Activated naive CD4-positive, alpha-beta T cell treated with anti-CD3 and anti-CD28 coated beads for 36 hours (primary cell): ENCODE data around the gene MCAT. TPM values are rescaled to one million over a fixed set of nuclear protein-coding genes. Genes with fewer than 3 reads are reported as not detected.
"Not testable (repeated sequence)": the region's sequence is repeated elsewhere in the genome, so short reads cannot be mapped to it uniquely, and the experiment has no call there.

Source experiments
- CTCF ChIA-PET: fragments of 350-600 bp; sonication (Branson Sonifier 250); formaldehyde crosslinking; loops from one replicate; lab custom pipeline; 2021; ENCODE audit warnings: antibody characterized with exemption; lab: Charles Lee
- DNase-seq: peaks from one replicate; pipeline ENCODE4 v3.0.0-alpha.2; 2020
- H3K27ac Mint-ChIP-seq: one replicate; pipeline ENCODE4 v1.8.0; 2021; ENCODE audit warnings: mild to moderate bottlenecking, mixed read lengths
- H3K27me3 Mint-ChIP-seq: one replicate; pipeline ENCODE4 v1.8.0; 2021; ENCODE audit warnings: low read depth, mixed read lengths
- H3K36me3 Mint-ChIP-seq: one replicate; pipeline ENCODE4 v1.8.0; 2021; ENCODE audit warnings: low read depth, mixed read lengths
- H3K4me1 Mint-ChIP-seq: one replicate; pipeline ENCODE4 v1.8.0; 2021; ENCODE audit warnings: low read depth, mixed read lengths
- H3K4me3 Mint-ChIP-seq: one replicate; pipeline ENCODE4 v1.8.0; 2021; ENCODE audit warnings: mild to moderate bottlenecking, moderate library complexity, mixed read lengths
- H3K9me3 Mint-ChIP-seq: one replicate; pipeline ENCODE4 v1.8.0; 2021; ENCODE audit warnings: mixed read lengths
- intact Hi-C: fragments of 100-400 bp; cut with micrococcal nuclease; formaldehyde crosslinking; loops from one replicate; pipeline ENCODE4 v1.15.1; 2023
- total RNA-seq, 2 experiments: library from RNA; stranded (reverse); gene quantifications; one replicate each; pipeline ENCODE4 v1.2.3, GENCODE V29; 2021

MCAT gene
- total RNA-seq, 2 experiments from 2014 or later, result 10.0 to 10.5 TPM

DNA sequence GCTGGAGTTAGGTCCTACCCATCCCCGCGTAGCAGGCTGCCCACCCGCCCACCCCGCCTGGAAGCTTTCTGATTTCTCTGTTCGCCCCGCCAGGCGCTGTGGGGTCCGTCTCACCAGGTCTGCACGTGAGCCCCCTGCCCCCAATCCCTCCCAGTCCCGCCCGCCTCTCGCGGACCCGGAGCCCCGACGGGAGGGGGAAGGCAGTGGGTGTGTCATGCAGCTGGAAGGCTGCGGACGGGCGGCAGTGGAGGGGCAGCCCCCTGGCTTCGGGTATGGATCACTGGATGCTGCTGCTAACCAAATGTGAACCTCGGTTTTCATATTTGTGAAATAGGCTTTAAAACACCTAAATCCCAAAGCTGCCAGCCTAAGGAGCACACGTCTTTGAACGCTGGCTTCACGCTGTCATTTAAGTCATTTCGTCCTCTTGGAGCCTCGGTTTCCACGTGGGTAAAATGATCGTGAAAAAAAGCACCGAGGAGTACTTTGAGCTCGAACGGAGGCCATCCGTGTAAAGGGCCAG, 33.2 kb downstream of the MCAT start:
- intact Hi-C loops, result loop anchor here (2.0 kb wide), 2 partner anchors 43 to 77 kb away; partner anchors contain the start of gene TTLL12
- H3K27me3 Mint-ChIP-seq, result peaks cover 3% of the 10 kb centered on the region
- no peak for DNase-seq
- peaks cover 5% of the 10 kb centered on the region for H3K4me1 Mint-ChIP-seq
- H3K36me3 Mint-ChIP-seq, result no peaks in the 10 kb centered on the region
- CTCF ChIA-PET, result no interaction called here
- no peak overlapping the region for H3K27ac Mint-ChIP-seq
- peak overlapping the region; percentile 69 for H3K4me3 Mint-ChIP-seq
- H3K9me3 Mint-ChIP-seq, result no peaks in the 10 kb centered on the region

DNA sequence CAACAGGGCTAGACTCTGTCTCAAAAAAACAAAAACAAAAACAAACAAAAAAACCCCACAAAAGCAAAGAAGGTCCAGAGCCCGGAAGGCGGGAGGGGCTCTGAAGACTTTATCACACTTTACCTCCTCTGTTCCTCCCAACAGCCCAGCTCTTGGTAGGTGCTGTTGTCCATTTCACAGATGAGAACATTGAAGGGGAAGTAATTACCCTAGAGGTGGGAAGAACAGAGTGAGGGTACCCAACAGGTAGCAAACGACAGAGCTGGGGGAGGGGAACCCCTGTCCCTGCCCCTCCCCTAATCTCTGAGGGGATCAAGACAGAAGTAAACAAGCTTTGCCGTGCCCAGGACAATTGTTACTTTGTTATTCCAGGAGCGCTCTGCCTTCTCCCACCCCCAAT, 33.7 kb downstream of the MCAT start:
- Mint-ChIP-seq H3K27me3 (peaks cover 3% of the 10 kb centered on the region), H3K9me3 (no peaks in the 10 kb centered on the region), H3K27ac (no peak overlapping the region), H3K36me3 (no peaks in the 10 kb centered on the region), H3K4me3 (no peak overlapping the region), H3K4me1 (peaks cover 5% of the 10 kb centered on the region)
- CTCF ChIA-PET, result no interaction called here
- DNase-seq, result no peak
- intact Hi-C loops, result no loop called here

DNA sequence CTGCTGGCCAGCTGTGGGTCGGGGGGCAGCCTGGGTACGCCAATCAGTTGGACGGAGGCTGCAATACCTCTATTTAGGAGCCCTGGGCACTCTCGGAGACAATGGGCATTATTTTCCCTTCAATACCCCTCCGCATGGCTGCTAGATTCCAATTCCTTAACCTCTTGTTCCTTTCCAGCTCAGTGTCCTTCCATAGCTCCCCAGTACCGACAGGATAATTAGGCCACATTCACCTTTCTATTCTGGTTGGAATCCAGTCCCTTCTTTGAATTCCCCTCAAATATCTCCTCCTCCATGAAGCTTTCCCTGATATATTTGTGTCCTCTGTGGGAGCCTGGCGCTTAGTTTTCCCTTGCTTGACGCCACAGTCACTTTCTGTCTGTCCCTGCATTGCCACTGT, 36.9 kb downstream of the MCAT start:
- Mint-ChIP-seq H3K27me3 (peaks cover 3% of the 10 kb centered on the region), H3K9me3 (no peaks in the 10 kb centered on the region), H3K4me1 (peaks cover 8% of the 10 kb centered on the region), H3K4me3 (no peak overlapping the region), H3K36me3 (no peaks in the 10 kb centered on the region), H3K27ac (no peak overlapping the region)
- DNase-seq, result no peak
- CTCF ChIA-PET, result interaction anchor here (0.6 kb wide), 1 partner anchor 908 kb away, joined by 5 read pairs; no protein-coding TSS in a partner anchor
- intact Hi-C loops, result no loop called here

DNA sequence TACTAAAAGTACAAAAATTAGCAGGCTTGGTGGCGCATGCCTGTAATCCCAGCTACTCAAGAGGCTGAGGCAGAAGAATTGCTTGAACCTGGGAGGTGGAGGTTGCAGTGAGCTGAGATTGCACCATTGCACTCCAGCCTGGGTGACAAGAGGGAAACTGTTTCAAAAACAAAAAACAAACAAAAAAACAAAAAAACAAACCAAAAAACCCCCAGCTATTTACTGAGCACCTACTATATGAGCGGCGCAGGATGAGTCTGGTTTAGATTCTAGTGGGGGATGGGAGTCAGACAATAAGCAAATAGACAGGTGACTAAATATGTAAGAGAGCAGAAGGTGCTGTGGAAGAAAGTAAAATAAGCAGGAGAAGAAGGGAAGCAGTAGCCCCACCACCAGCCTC, 38.2 kb downstream of the MCAT start:
- not testable (repeated sequence) for H3K36me3 Mint-ChIP-seq, H3K27ac Mint-ChIP-seq

DNA sequence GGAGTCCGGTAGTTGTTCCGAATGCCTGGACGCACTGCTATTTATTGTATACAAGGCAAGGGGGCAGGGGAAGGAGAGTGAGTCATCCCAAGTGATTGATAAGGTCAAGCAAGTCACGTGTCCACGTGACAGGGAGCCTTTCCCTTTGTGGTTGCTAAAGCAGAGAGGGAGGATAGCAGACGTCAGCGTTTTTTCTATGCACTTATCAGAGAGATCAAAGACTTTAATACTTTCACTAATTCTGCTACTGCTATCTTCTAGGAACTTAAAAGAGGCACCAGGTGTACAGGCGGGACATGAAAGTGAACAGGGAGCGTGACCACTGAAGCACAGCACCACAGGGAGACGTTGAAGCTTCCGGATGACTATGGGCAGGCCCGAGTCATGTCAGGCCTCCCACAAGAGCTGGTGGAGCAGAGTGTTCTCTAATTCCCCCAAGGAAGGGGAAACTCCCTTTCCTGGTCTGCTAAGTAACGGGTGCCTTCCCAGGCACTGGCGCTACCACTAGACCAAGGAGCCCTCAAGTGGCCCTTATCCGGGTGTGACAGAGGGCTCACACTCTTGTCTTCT, 39.1 kb downstream of the MCAT start:
- DNase-seq, result peak; percentile 43
- H3K27ac Mint-ChIP-seq, result peak overlapping the region; percentile 51
- CTCF ChIA-PET, result interaction anchor here (1.2 kb wide), 1 partner anchor 14 kb away, joined by 3 read pairs; no protein-coding TSS in a partner anchor
- H3K27me3 Mint-ChIP-seq, intact Hi-C loops, H3K4me1 Mint-ChIP-seq, H3K4me3 Mint-ChIP-seq, H3K9me3 Mint-ChIP-seq, H3K36me3 Mint-ChIP-seq: not testable (repeated sequence)

More for the DNA sequence above, 38.2 kb downstream of the MCAT start:
- intact Hi-C loops, H3K9me3 Mint-ChIP-seq, H3K4me3 Mint-ChIP-seq, DNase-seq, H3K27me3 Mint-ChIP-seq, H3K4me1 Mint-ChIP-seq: not testable (repeated sequence)
- CTCF ChIA-PET, result interaction anchor here (1.2 kb wide), 1 partner anchor 15 kb away, joined by 3 read pairs; no protein-coding TSS in a partner anchor

DNA sequence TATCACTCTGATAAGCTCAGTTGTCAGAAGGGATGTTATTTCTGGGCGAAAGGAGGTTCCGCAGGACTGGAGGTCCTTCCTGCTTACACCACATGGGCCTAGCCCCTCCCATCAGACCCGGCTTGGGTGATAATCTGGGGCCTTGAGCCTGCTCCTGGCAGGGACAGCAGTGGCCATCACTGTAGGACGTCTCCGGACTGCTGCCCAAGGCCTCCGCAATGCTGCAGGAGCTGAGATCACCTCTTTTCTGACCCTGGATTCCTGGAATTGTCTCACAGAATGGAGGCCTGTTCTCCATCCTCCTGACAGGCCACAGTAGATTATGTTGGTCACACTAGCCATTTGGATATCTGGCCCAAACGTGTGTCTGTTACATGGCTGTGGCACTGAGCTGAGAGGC, 41.9 kb downstream of the MCAT start:
- H3K27ac Mint-ChIP-seq, result no peak overlapping the region
- intact Hi-C loops, result no loop called here
- no peak for DNase-seq
- no peaks in the 10 kb centered on the region for H3K27me3 Mint-ChIP-seq
- H3K4me1 Mint-ChIP-seq, result peaks cover 5% of the 10 kb centered on the region
- no peak overlapping the region for H3K4me3 Mint-ChIP-seq
- peaks cover 1% of the 10 kb centered on the region for H3K9me3 Mint-ChIP-seq
- CTCF ChIA-PET, result no interaction called here
- H3K36me3 Mint-ChIP-seq, result no peaks in the 10 kb centered on the region

DNA sequence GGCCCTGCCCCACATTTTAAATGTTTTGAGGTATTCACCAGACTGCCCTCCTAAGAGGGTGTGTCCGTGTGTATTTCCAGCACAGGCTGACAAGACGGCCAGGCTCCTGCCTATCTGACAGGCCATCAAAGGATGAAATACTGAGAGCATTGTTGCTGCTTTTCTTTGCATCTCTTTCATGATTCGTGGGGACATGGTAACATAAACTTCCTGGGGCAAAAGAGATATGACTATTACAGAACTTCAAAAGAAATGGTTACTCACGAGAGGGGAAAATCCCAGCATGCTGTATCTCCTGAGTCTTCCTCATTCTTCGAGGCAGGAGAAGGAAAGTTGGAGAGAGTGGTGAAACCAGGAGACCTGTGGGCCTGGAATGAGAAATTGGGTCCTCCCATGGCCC, 43.0 kb downstream of the MCAT start:
- H3K9me3 Mint-ChIP-seq, result peaks cover 7% of the 10 kb centered on the region
- peaks cover 3% of the 10 kb centered on the region for H3K36me3 Mint-ChIP-seq
- H3K27me3 Mint-ChIP-seq, result no peaks in the 10 kb centered on the region
- CTCF ChIA-PET, result interaction anchor here (0.7 kb wide), 1 partner anchor 11 kb away, joined by 3 read pairs; no protein-coding TSS in a partner anchor
- H3K4me3 Mint-ChIP-seq, result no peak overlapping the region
- DNase-seq, result no peak
- H3K27ac Mint-ChIP-seq, result no peak overlapping the region
- H3K4me1 Mint-ChIP-seq, result peaks cover 5% of the 10 kb centered on the region
- intact Hi-C loops, result no loop called here

DNA sequence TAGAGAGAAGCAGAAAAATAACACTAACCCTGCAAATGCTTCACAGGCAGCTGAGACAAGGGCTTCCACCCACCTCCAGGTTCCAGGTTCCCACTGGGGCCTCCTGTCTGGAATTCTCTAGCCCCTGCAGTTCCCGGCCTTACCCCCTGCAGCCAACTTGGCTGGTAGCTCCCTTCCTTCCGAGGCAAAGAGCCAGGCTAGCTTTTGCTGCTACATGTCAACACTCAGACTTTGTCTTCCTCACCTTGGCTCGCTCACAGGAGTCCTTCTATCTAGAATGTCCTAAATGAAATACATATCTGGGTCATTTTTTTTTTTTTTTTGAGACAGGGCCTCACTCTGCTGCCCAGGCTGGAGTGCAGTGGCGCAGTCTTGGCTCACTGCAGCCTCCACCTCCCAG, 44.1 kb downstream of the MCAT start:
- DNase-seq, result no peak
- H3K9me3 Mint-ChIP-seq, result peaks cover 7% of the 10 kb centered on the region
- no peak overlapping the region for H3K27ac Mint-ChIP-seq
- CTCF ChIA-PET, result interaction anchor here (0.6 to 1.7 kb wide), 3 partner anchors 18 to 39 kb away, joined by 3 to 4 read pairs (median 4); no protein-coding TSS in a partner anchor
- no peak overlapping the region for H3K4me3 Mint-ChIP-seq
- no peaks in the 10 kb centered on the region for H3K27me3 Mint-ChIP-seq
- intact Hi-C loops, result no loop called here
- peaks cover 3% of the 10 kb centered on the region for H3K36me3 Mint-ChIP-seq
- H3K4me1 Mint-ChIP-seq, result peaks cover 5% of the 10 kb centered on the region

DNA sequence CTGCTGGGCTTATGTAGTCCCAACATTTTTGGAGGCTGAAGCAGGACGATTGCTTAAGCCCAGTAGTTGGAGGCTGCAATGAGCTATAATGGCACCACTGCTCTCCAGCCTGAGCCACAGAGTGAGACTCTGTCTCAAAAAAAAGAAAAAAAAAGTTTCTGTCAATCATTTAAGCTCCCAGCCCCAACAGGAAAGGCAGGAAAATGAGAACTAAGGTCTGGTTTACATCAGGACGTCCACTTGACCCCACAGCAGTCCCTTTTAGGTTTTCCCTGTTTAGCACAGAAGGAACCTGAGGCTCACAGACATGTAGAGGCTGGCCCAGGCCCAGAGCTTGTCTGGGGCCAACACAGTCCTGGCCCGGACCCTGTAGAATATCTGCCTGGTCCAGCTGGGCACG, 44.8 kb downstream of the MCAT start:
- Mint-ChIP-seq H3K4me3 (no peak overlapping the region), H3K27me3 (no peaks in the 10 kb centered on the region), H3K36me3 (peaks cover 3% of the 10 kb centered on the region), H3K4me1 (no peaks in the 10 kb centered on the region), H3K27ac (no peak overlapping the region), H3K9me3 (peaks cover 7% of the 10 kb centered on the region)
- CTCF ChIA-PET, result interaction anchor here (1.3 to 1.7 kb wide), 2 partner anchors 38 to 39 kb away, joined by 4 read pairs; no protein-coding TSS in a partner anchor
- DNase-seq, result no peak
- intact Hi-C loops, result no loop called here

DNA sequence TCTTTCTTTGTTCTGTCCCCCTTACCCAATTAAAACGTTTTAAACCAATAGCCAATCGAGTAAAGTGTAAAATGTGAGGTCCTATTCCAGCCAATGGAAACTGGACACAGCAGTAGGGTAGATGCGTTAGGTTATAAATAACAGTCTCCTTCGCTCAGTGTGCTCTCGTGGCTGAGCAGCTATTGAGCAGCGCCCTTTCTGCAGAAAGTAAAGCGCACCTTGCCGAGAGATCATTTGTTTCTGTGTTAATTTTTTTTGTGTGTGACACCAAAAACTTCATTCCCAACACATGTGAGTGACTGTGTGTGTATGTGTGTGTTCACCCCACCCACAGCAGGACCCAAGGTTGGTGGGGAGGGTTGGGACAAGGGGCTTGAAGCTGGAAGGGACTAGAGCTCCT, 46.8 kb downstream of the MCAT start:
- CTCF ChIA-PET, result interaction anchor here (0.6 kb wide), 1 partner anchor 31 kb away, joined by 3 read pairs; no protein-coding TSS in a partner anchor
- intact Hi-C loops, result no loop called here
- H3K27me3 Mint-ChIP-seq, result no peaks in the 10 kb centered on the region
- peaks cover 3% of the 10 kb centered on the region for H3K36me3 Mint-ChIP-seq
- peaks cover 7% of the 10 kb centered on the region for H3K9me3 Mint-ChIP-seq
- no peak overlapping the region for H3K27ac Mint-ChIP-seq
- H3K4me1 Mint-ChIP-seq, result no peaks in the 10 kb centered on the region
- DNase-seq, result no peak
- H3K4me3 Mint-ChIP-seq, result no peak overlapping the region

DNA sequence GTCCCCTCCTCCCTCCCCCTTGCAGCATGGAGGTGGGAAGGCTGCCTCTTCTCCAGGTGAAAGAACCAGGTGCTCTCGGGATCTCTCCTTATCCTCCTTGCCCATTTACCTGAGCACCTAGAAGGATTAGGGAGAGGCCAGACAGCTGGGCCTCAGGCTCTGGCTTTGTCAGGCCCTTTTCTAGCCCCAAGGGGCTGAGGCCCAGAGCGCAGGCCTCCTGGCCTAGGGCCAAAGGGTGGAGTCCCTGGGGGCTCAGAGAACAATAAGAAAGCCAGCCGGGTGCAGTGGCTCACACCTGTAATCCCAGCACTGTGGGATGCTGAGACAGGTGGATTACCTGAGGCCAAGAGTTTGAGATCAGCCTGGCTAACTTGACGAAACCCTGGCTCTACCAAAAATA, 48.6 kb downstream of the MCAT start:
- H3K9me3 Mint-ChIP-seq, result peaks cover 7% of the 10 kb centered on the region
- intact Hi-C loops, result loop anchor here (5.0 kb wide), 1 partner anchor 432 kb away; no protein-coding TSS in a partner anchor
- H3K4me1 Mint-ChIP-seq, result peaks cover under 1% of the 10 kb centered on the region
- CTCF ChIA-PET, result no interaction called here
- no peak overlapping the region for H3K4me3 Mint-ChIP-seq
- H3K27me3 Mint-ChIP-seq, result no peaks in the 10 kb centered on the region
- no peak overlapping the region for H3K27ac Mint-ChIP-seq
- H3K36me3 Mint-ChIP-seq, result peaks cover 3% of the 10 kb centered on the region
- no peak for DNase-seq

DNA sequence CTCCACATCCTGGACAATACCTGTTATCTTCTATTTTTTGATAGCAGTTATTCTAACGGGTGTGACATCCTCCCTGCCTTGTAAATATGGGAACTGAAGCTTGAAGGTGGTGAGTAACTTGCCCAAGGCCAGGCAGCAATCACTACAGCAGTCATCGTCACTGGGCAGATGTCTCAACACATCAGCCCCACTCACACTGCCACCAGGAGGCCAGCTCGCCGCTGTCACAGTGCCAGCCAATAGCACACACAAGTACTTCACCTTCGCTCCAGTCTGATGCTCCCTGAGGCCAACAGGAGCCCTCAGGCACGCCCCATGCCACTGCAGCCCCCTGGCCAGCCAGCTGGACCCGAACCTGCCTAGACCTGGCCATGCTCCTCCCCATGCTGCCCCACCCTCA, 49.1 kb downstream of the MCAT start:
- no peaks in the 10 kb centered on the region for H3K27me3 Mint-ChIP-seq
- intact Hi-C loops, result loop anchor here (5.0 kb wide), 1 partner anchor 432 kb away; no protein-coding TSS in a partner anchor
- peaks cover 3% of the 10 kb centered on the region for H3K4me1 Mint-ChIP-seq
- no peak overlapping the region for H3K4me3 Mint-ChIP-seq
- no peak for DNase-seq
- H3K36me3 Mint-ChIP-seq, result peaks cover 3% of the 10 kb centered on the region
- CTCF ChIA-PET, result no interaction called here
- no peak overlapping the region for H3K27ac Mint-ChIP-seq
- peaks cover 7% of the 10 kb centered on the region for H3K9me3 Mint-ChIP-seq

DNA sequence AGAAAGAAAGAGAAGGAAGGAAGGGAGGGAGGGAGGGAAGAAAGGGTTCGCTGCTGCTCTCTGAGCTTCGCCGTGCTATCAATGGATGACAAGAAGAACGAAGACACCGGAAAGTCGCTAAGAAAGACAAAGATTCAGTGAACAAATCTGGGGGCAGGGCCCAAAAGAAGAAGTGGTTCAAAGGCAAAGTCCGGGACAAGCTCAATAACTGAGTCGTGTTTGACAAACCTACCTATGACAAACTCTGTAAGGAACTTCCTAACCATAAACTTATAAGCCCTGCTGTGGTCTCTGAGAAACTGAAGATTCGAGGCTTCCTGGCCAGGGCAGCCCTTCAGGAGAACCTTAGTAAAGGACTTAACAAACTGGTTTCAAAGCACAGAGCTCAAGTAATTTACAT, 51.1 kb downstream of the MCAT start:
- no peak for DNase-seq
- H3K4me1 Mint-ChIP-seq, result peaks cover 8% of the 10 kb centered on the region
- peaks cover 7% of the 10 kb centered on the region for H3K9me3 Mint-ChIP-seq
- H3K27me3 Mint-ChIP-seq, result no peaks in the 10 kb centered on the region
- H3K36me3 Mint-ChIP-seq, result peaks cover 3% of the 10 kb centered on the region
- intact Hi-C loops, result loop anchor here (5.0 kb wide), 1 partner anchor 430 kb away; no protein-coding TSS in a partner anchor
- H3K27ac Mint-ChIP-seq, result no peak overlapping the region
- CTCF ChIA-PET, result interaction anchor here (1.5 to 2.6 kb wide), 2 partner anchors 32 to 225 kb away, joined by 4 to 9 read pairs; no protein-coding TSS in a partner anchor
- H3K4me3 Mint-ChIP-seq, result no peak overlapping the region
